Fibroblast of mammary gland (primary cell): ENCODE results near the gene DBN1.

Experiments
- DNase-seq: peaks from one replicate; pipeline ENCODE4 v3.0.0-alpha.2; 2010; ENCODE audit warnings: low read depth
- H3K4me3 ChIP-seq: 2 replicates; pipeline ENCODE4 v1.5.1; 2011; ENCODE audit warnings: low read depth, mild to moderate bottlenecking, low read length, moderate library complexity; ENCODE audit not compliant: control insufficient read depth
- CTCF ChIP-seq: conservative IDR thresholded peaks from 2 replicates; pipeline ENCODE4 v1.5.1; 2011; ENCODE audit warnings: low read depth, low read length, inconsistent platforms; ENCODE audit not compliant: control insufficient read depth, insufficient read depth

Gene DBN1

DNA sequence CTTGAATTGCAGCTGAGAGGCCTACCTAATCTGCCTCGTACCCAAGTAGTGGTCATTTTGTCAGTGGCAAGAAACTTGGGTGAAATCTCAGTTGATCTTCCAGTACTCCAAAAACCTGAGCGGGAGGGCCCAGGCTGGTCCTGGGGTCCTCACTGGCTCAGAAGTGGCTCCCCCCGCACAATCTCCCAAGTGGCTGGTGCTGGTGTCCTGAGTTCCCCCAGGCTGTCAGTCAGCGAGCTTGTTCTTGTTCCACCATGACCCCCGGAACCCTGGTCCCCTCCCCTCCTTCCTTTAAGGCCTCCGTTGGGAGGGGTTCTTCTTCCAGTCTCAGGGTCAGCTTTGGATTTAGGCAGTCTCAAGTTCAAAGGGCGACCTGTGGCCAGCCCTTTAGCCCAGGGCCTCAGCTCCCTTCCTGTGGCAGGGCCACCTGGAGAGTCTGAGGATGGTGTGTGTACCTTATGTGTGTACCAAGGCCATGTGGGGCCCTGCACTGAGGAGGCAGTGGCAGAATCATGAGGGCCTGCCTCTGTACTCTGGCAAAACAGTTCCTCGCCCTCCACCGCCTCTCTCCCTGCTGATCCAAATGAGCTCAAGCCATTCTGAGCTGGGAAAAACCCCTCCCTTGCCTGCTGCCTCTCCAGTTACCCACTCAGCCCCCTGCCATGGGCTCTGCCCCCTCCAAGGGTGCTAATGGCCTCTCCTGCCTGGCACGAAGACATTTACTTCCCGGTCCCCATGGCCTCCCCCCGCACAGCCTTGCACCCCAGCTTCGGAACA, 4.5 kb upstream of the DBN1 start:
- no peak for TF ChIP-seq CTCF
- no peak overlapping the region for H3K4me3 ChIP-seq
- no peak for DNase-seq

DNA sequence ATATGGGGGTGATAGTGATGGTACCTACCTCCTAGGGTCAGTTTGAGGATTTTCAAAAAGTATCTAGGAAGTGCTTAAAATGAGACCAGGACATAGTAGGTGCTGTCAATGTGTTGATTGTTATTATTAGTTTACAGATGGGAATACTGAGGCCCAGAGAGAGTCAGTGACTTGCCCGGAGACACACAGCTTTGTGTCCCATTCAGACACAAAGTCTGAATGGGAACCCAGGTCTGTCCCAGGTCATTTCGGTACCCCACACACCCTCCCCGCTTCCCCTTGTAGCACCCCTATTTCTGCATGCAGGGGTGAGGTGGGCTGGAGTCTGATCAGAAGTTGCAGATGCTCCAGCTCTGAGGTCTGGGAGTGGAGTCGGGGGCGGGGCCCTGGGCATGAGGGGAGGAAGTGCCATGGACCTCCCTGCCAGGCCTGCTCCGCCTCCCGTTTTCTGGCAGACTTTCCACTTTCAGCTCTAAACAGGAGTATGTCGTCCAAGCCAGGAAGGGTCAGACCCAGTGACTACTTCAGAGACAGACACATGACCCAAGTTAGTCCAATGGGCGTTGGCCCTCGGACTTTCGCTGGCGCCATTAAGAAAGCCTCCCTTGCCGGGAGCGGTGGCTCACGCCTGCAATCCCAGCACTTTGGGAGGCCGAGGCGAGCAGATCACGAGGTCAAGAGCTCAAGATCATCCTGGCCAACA, 3.2 kb upstream of the DBN1 start:
- no peak overlapping the region for H3K4me3 ChIP-seq
- no peak for TF ChIP-seq CTCF
- peak; percentile 82 for DNase-seq

- DNase-seq = no peak
- TF ChIP-seq CTCF = no peak
- no peak overlapping the region for H3K4me3 ChIP-seq
Observed at GRCh38 chr5:177475563-177476427, 2.4 kb upstream of the DBN1 start.

- DNase-seq = no peak
- no peak overlapping the region for H3K4me3 ChIP-seq
- TF ChIP-seq CTCF = no peak
Observed at GRCh38 chr5:177474846-177475562, 1.6 kb upstream of the DBN1 start.

- H3K4me3 ChIP-seq = no peak overlapping the region
- DNase-seq = no peak
- no peak for TF ChIP-seq CTCF
Observed at GRCh38 chr5:177474002-177474476, 605 bp upstream of the DBN1 start.
